Ecto neural progenitor cell (in vitro differentiated cells): ENCODE data around the gene TOM1.

Source experiments
- DNase-seq: peaks from one replicate; pipeline ENCODE4 v3.0.0-alpha.2; 2018; ENCODE audit warnings: low spot score

The TOM1 gene

GRCh38 chr22:35324067-35324466, 24.4 kb downstream of the TOM1 start:
- DNase-seq: no peak

- no peak for DNase-seq
Measured at GRCh38 chr22:35324762-35325161, 25.1 kb downstream of the TOM1 start.

GRCh38 chr22:35325209-35325608, 25.5 kb downstream of the TOM1 start:
- no peak for DNase-seq

- no peak for DNase-seq
Measured at GRCh38 chr22:35326854-35327562, 27.3 kb downstream of the TOM1 start.

GRCh38 chr22:35327690-35328471, 28.2 kb downstream of the TOM1 start:
- no peak for DNase-seq

- DNase-seq: no peak
Measured at GRCh38 chr22:35328472-35328885, 28.8 kb downstream of the TOM1 start.

- DNase-seq: no peak
Measured at GRCh38 chr22:35329114-35329847, 29.6 kb downstream of the TOM1 start.

- DNase-seq: no peak
Measured at GRCh38 chr22:35330258-35330861, 30.7 kb downstream of the TOM1 start.

- DNase-seq: no peak
Measured at GRCh38 chr22:35332278-35332677, 32.6 kb downstream of the TOM1 start.

- no peak for DNase-seq
Measured at GRCh38 chr22:35333220-35333619, 33.5 kb downstream of the TOM1 start.

GRCh38 chr22:35334004-35334403, 34.3 kb downstream of the TOM1 start:
- no peak for DNase-seq

- no peak for DNase-seq
Measured at GRCh38 chr22:35335468-35335867, 35.8 kb downstream of the TOM1 start.

GRCh38 chr22:35335936-35336781, 36.5 kb downstream of the TOM1 start:
- DNase-seq: no peak

- DNase-seq: no peak
Measured at GRCh38 chr22:35337932-35338331, 38.2 kb downstream of the TOM1 start.

- no peak for DNase-seq
Measured at GRCh38 chr22:35341090-35341874, 41.6 kb downstream of the TOM1 start.

- no peak for DNase-seq
Measured at GRCh38 chr22:35342390-35342789, 42.7 kb downstream of the TOM1 start.

GRCh38 chr22:35343664-35344550, 44.2 kb downstream of the TOM1 start:
- no peak for DNase-seq

- no peak for DNase-seq
Measured at GRCh38 chr22:35344956-35345690, 45.4 kb downstream of the TOM1 start.
